Measurements from ENCODE around the gene SMNDC1.
A peak's percentile ranks its signal among the peaks of the same experiment; 100 is the strongest.

SMNDC1 gene

DNA sequence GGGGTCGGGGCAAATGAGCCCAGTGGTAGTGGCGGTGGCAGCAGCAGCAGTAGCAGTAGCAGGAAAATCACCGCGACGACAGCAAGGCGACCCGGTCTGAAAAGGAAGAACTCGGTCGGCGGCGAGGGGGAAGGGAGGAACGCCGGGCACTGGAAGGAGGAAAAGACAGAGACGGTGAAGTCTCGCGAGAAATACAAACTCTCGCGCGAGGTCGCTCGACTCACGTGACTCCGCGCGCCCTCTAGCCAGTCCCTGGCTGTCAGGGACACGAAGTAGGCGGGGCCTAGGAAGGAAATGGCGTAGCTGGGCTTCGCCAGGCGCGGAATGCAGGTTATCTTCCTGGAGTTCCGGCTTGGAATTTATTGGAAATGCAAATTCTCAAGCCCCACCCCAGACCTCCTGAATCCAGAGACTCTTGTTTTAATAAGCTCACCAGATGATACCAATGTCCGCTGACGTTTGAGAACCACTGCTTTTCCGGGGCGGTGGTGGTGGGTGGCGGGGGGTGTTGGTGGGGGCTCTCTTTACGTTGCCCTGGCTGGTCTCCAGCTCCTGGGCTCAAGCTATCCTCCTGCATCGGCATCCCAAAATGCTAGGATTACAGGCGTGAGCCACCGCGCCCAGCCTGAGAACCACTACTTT, at the start of gene SMNDC1:
SMNDC1 (minus strand) TSS at position 141 of the 642 bp plus-strand sequence. CDS start 1,333 bp downstream, outside the sequence.
- H3K4me3 Mint-ChIP-seq: peak within 1 kb of the TSS; percentile 93
- CTCF ChIA-PET: interaction anchor here (0.8 to 7.9 kb wide), 15 partner anchors 8 to 420 kb away, joined by 3 to 120 read pairs (median 4); no protein-coding TSS in a partner anchor
- peak within 1 kb of the TSS; percentile 98 for H3K27ac Mint-ChIP-seq
- DNase-seq: peak; percentile 98
- H3K4me1 Mint-ChIP-seq: peaks cover 53% of the 10 kb centered on the region
- no peaks in the 10 kb centered on the region for H3K9me3 Mint-ChIP-seq
- no peaks in the 10 kb centered on the region for H3K27me3 Mint-ChIP-seq
- peaks cover 33% of the 10 kb centered on the region for H3K36me3 Mint-ChIP-seq

GRCh38 chr10:110354322-110354766, 49.6 kb upstream of the SMNDC1 start:
- peak; percentile 90 for DNase-seq
- CTCF ChIA-PET: interaction anchor here (0.6 to 5.8 kb wide), 43 partner anchors 9 to 216 kb away, joined by 3 to 122 read pairs (median 5); partner anchors contain the start of gene SMNDC1
- Mint-ChIP-seq H3K36me3 (no peaks in the 10 kb centered on the region), H3K4me1 (peaks cover 61% of the 10 kb centered on the region), H3K4me3 (peak overlapping the region; percentile 6), H3K9me3 (no peaks in the 10 kb centered on the region), H3K27ac (peak overlapping the region; percentile 70), H3K27me3 (peaks cover 15% of the 10 kb centered on the region)

- CTCF ChIA-PET: interaction anchor here (0.6 to 5.8 kb wide), 48 partner anchors 8 to 204 kb away, joined by 3 to 122 read pairs (median 5); partner anchors contain the start of gene SMNDC1
- H3K9me3 Mint-ChIP-seq: no peaks in the 10 kb centered on the region
- H3K27me3 Mint-ChIP-seq: peaks cover 13% of the 10 kb centered on the region
- no peaks in the 10 kb centered on the region for H3K36me3 Mint-ChIP-seq
- no peak overlapping the region for H3K4me3 Mint-ChIP-seq
- H3K27ac Mint-ChIP-seq: peak overlapping the region; percentile 70
- peak; percentile 41 for DNase-seq
- peaks cover 55% of the 10 kb centered on the region for H3K4me1 Mint-ChIP-seq
Measured at GRCh38 chr10:110353244-110354119, 48.8 kb upstream of the SMNDC1 start.

DNA sequence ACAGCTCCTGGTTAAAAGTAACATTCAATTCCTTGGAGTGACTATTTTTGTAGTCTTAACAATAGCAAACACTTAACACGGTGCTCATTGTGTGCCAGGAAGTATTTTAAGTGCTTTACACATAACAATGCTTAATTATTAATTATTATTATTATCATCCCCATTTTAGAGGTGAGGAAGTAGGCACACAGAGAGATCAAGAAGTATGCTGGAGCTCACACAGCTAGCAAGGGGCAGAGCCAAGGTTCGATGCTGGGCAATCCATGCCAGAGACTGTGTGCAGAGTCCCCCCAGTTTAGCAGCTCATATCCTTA, 48.2 kb upstream of the SMNDC1 start:
- Mint-ChIP-seq H3K4me3 (no peak overlapping the region), H3K36me3 (no peaks in the 10 kb centered on the region), H3K4me1 (peaks cover 49% of the 10 kb centered on the region), H3K27me3 (peaks cover 13% of the 10 kb centered on the region), H3K27ac (no peak overlapping the region), H3K9me3 (no peaks in the 10 kb centered on the region)
- CTCF ChIA-PET: interaction anchor here (0.6 to 5.8 kb wide), 20 partner anchors 7 to 205 kb away, joined by 3 to 122 read pairs (median 4); no protein-coding TSS in a partner anchor
- no peak for DNase-seq

DNA sequence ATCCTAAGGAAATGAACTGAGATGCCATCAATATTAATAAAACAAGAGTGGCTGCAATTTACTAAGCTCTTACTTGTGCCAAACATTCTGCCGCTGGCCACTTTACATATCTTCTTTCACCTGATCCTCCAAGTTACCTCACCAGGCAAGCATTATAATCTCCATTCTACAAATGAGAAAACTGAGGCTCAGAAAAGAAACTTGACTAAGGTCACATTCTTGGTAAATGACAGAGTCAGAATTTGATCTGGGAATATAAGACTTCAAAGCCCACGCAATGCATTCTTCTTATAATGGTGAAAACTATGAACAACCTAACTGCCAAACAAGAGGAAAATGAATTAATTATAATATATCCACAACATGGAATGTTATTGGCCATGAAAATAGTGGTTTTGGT, 46.1 kb upstream of the SMNDC1 start:
- H3K4me1 Mint-ChIP-seq: peaks cover 28% of the 10 kb centered on the region
- H3K9me3 Mint-ChIP-seq: no peaks in the 10 kb centered on the region
- CTCF ChIA-PET: interaction anchor here (0.6 kb wide), 1 partner anchor 148 kb away, joined by 3 read pairs; no protein-coding TSS in a partner anchor
- DNase-seq: no peak
- peaks cover 28% of the 10 kb centered on the region for H3K27me3 Mint-ChIP-seq
- H3K4me3 Mint-ChIP-seq: no peak overlapping the region
- no peaks in the 10 kb centered on the region for H3K36me3 Mint-ChIP-seq
- no peak overlapping the region for H3K27ac Mint-ChIP-seq

- Mint-ChIP-seq H3K36me3 (no peaks in the 10 kb centered on the region), H3K27ac (no peak overlapping the region), H3K4me3 (no peak overlapping the region), H3K27me3 (peaks cover 34% of the 10 kb centered on the region), H3K9me3 (no peaks in the 10 kb centered on the region), H3K4me1 (peaks cover 18% of the 10 kb centered on the region)
- DNase-seq: no peak
- CTCF ChIA-PET: no interaction called here
Measured at GRCh38 chr10:110349831-110350230, 45.1 kb upstream of the SMNDC1 start.

DNA sequence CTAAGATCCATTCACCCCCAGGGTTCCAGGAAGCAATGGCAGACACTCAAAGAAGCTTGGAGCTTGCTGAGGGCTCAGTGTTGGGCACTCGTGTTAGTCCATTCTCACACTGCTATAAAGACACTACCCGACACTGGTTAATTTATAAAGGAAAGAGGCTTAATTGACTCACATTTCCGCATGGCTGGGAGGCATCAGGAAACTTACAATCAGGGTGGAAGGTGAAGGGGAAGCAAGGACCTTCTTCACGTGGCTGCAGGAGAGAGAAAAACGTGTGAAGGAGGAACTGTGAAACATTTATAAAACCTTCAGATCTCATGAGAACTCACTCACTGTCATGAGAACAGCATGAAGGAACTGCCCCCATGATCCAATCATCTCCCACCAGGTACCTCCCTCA, 44.7 kb upstream of the SMNDC1 start:
- no peaks in the 10 kb centered on the region for H3K9me3 Mint-ChIP-seq
- peaks cover 38% of the 10 kb centered on the region for H3K27me3 Mint-ChIP-seq
- H3K4me3 Mint-ChIP-seq: no peak overlapping the region
- H3K27ac Mint-ChIP-seq: no peak overlapping the region
- DNase-seq: no peak
- CTCF ChIA-PET: no interaction called here
- peaks cover 14% of the 10 kb centered on the region for H3K4me1 Mint-ChIP-seq
- no peaks in the 10 kb centered on the region for H3K36me3 Mint-ChIP-seq

DNA sequence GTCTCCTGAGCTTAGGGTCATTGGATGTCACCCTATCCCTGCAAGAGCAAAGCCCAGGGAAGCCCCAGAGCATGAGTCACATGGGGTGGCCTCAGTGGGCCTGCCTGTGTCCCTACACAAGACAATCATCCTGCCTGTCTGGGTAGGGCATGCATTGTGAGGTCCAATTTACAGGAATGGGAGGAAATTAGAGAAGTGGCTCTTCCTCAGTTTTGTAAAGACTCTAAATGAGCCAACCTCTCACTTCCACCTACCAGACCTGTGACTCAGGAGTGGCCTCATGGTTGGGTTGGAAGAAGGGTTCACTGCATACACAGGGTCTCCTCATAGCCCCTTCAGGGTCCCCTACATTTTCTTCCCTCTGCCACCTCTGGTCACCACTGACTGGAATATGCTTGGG, 43.6 kb upstream of the SMNDC1 start:
- DNase-seq: no peak
- H3K27me3 Mint-ChIP-seq: peaks cover 40% of the 10 kb centered on the region
- H3K27ac Mint-ChIP-seq: no peak overlapping the region
- no peaks in the 10 kb centered on the region for H3K36me3 Mint-ChIP-seq
- CTCF ChIA-PET: no interaction called here
- H3K4me1 Mint-ChIP-seq: peaks cover 3% of the 10 kb centered on the region
- no peak overlapping the region for H3K4me3 Mint-ChIP-seq
- H3K9me3 Mint-ChIP-seq: no peaks in the 10 kb centered on the region

- CTCF ChIA-PET: interaction anchor here (0.5 to 1.3 kb wide), 2 partner anchors 13 to 28 kb away, joined by 3 to 4 read pairs; no protein-coding TSS in a partner anchor
- Mint-ChIP-seq H3K4me1 (no peaks in the 10 kb centered on the region), H3K27me3 (peaks cover 48% of the 10 kb centered on the region), H3K9me3 (no peaks in the 10 kb centered on the region), H3K4me3 (no peak overlapping the region), H3K27ac (no peak overlapping the region), H3K36me3 (no peaks in the 10 kb centered on the region)
- no peak for DNase-seq
Measured at GRCh38 chr10:110346914-110347313, 42.2 kb upstream of the SMNDC1 start.

DNA sequence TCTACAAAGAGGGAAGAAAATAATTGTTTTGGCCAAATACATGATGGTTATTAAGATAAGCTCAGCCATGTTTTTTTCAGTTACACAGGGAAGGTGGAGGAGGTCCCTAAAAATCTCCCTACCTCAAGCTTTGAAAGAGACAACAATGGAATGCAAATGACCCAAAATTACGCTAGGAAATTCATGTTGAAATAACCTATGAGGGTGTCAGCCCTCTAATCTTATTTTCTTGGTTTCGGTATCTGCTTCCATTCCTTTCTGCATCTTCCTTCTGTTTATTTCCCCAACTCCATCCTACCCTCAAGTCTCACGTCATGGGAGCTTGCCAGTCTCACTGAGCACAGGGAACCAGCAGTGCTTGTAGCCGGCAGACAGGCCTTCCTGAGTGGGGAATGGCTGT, 40.6 kb upstream of the SMNDC1 start:
- H3K27me3 Mint-ChIP-seq: peaks cover 46% of the 10 kb centered on the region
- CTCF ChIA-PET: interaction anchor here (1.2 to 1.5 kb wide), 2 partner anchors 8 to 9 kb away, joined by 3 to 7 read pairs; no protein-coding TSS in a partner anchor
- no peak overlapping the region for H3K27ac Mint-ChIP-seq
- H3K4me3 Mint-ChIP-seq: no peak overlapping the region
- no peaks in the 10 kb centered on the region for H3K9me3 Mint-ChIP-seq
- no peaks in the 10 kb centered on the region for H3K36me3 Mint-ChIP-seq
- DNase-seq: no peak
- H3K4me1 Mint-ChIP-seq: no peaks in the 10 kb centered on the region

GRCh38 chr10:110344622-110345021, 39.9 kb upstream of the SMNDC1 start:
- Mint-ChIP-seq H3K9me3 (no peaks in the 10 kb centered on the region), H3K4me1 (no peaks in the 10 kb centered on the region), H3K36me3 (no peaks in the 10 kb centered on the region), H3K4me3 (no peak overlapping the region), H3K27me3 (peaks cover 46% of the 10 kb centered on the region), H3K27ac (no peak overlapping the region)
- CTCF ChIA-PET: interaction anchor here (1.5 kb wide), 1 partner anchor 10 kb away, joined by 7 read pairs; no protein-coding TSS in a partner anchor
- DNase-seq: no peak

GRCh38 chr10:110343947-110344346, 39.2 kb upstream of the SMNDC1 start:
- Mint-ChIP-seq H3K27me3 (peaks cover 46% of the 10 kb centered on the region), H3K36me3 (no peaks in the 10 kb centered on the region), H3K4me3 (no peak overlapping the region), H3K27ac (no peak overlapping the region), H3K4me1 (no peaks in the 10 kb centered on the region), H3K9me3 (no peaks in the 10 kb centered on the region)
- DNase-seq: no peak
- CTCF ChIA-PET: no interaction called here

DNA sequence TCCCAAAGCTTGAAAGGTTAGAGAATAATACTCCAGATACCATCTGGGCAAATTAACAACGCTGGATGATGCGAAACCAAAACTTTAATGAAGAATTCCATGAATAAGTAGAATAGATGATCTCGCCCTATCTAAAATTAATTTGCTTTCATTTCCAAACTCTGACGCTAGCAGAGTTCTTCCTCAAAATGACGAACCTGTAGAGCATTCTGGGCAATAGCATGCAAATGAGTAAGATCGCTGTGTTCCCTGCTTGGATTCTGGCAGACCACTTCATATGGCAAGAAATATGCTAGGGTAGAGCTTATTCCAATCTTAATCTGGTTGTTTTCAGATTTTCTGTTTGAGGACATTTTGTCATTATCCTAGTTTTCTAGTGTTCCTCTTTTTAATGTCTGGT, 36.1 kb upstream of the SMNDC1 start:
- Mint-ChIP-seq H3K36me3 (peaks cover 5% of the 10 kb centered on the region), H3K4me1 (peaks cover 15% of the 10 kb centered on the region), H3K27ac (no peak overlapping the region), H3K9me3 (no peaks in the 10 kb centered on the region), H3K4me3 (no peak overlapping the region), H3K27me3 (peaks cover 40% of the 10 kb centered on the region)
- no peak for DNase-seq
- CTCF ChIA-PET: interaction anchor here (3.0 kb wide), 1 partner anchor 13 kb away, joined by 7 read pairs; no protein-coding TSS in a partner anchor

DNA sequence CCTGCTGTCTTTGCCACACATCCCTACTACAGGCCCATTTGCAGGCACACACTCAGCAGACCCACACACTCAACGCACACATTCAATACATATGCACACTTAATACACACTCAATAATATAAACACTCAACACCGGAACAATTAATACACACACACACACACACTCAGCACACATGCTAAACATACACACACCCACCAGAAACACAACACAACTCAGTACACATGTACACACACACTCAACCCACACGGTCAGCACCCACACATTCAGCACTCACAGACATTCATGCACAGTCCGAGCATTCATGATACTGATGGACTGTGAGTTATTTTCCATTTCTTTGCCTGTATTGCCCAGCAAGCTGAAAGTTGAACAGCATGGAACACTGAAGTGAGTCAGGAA, 35.4 kb upstream of the SMNDC1 start:
- H3K4me3 Mint-ChIP-seq: no peak overlapping the region
- peaks cover 34% of the 10 kb centered on the region for H3K27me3 Mint-ChIP-seq
- peaks cover 22% of the 10 kb centered on the region for H3K4me1 Mint-ChIP-seq
- no peaks in the 10 kb centered on the region for H3K9me3 Mint-ChIP-seq
- peaks cover 5% of the 10 kb centered on the region for H3K36me3 Mint-ChIP-seq
- CTCF ChIA-PET: interaction anchor here (3.0 kb wide), 1 partner anchor 14 kb away, joined by 7 read pairs; no protein-coding TSS in a partner anchor
- no peak for DNase-seq
- no peak overlapping the region for H3K27ac Mint-ChIP-seq
